Peyer's patch (tissue), 4 donors: ENCODE measurements around the gene ACP6.

Experiments
- CTCF ChIP-seq, 6 experiments: fragments of 450-650 bp in 4 of 6; fragments of 200-600 bp in 2 of 6; sonication (generic) in 1 of 6; IDR thresholded peaks; one replicate each; pipeline ENCODE4 v1.5.1; 2017 to 2019; ENCODE audit warnings: antibody characterized with exemption in 6 of 6, mild to moderate bottlenecking in 3 of 6, moderate library complexity in 1 of 6
- POLR2A ChIP-seq, 2 donors: fragments of 450-650 bp; IDR thresholded peaks; one replicate each; pipeline ENCODE4 v1.5.1; 2017; ENCODE audit warnings: antibody characterized with exemption in 2 of 2, mild to moderate bottlenecking in 2 of 2, moderate library complexity in 2 of 2

- TF ChIP-seq POLR2A (IDR thresholded peaks at IDR 0.05), result no peak
- TF ChIP-seq CTCF (IDR thresholded peaks at IDR 0.05), result no peak
Measured at GRCh38 chr1:147633759-147634158, 36.6 kb downstream of the ACP6 start.
